ENCODE measurements around the gene C10orf67.

C10orf67 gene

GRCh38 chr10:23322082-23322481 lies 22.5 kb downstream of the C10orf67 start:
- H3K27me3 Mint-ChIP-seq (ENCODE audit: low read depth, poor library complexity) = peaks cover 11% of the 10 kb centered on the region
- no peaks in the 10 kb centered on the region for H3K9me3 Mint-ChIP-seq
- H3K27ac Mint-ChIP-seq = no peak overlapping the region
- no peaks in the 10 kb centered on the region for H3K36me3 Mint-ChIP-seq (ENCODE audit: low read depth)
- no peak for DNase-seq
- H3K4me3 Mint-ChIP-seq = no peak overlapping the region
- TF ChIP-seq CTCF (IDR thresholded peaks at IDR 0.05) = no peak
- H3K4me1 Mint-ChIP-seq = peaks cover 9% of the 10 kb centered on the region

- no peaks in the 10 kb centered on the region for H3K36me3 Mint-ChIP-seq (ENCODE audit: low read depth)
- peaks cover 9% of the 10 kb centered on the region for H3K4me1 Mint-ChIP-seq
- no peak for TF ChIP-seq CTCF (IDR thresholded peaks at IDR 0.05)
- no peaks in the 10 kb centered on the region for H3K9me3 Mint-ChIP-seq
- DNase-seq = no peak
- H3K4me3 Mint-ChIP-seq = no peak overlapping the region
- no peak overlapping the region for H3K27ac Mint-ChIP-seq
- H3K27me3 Mint-ChIP-seq (ENCODE audit: low read depth, poor library complexity) = peaks cover 10% of the 10 kb centered on the region
These were observed 24.8 kb downstream of the C10orf67 start for GRCh38 chr10:23319835-23320234.

- no peak for DNase-seq
- H3K27me3 Mint-ChIP-seq (ENCODE audit: low read depth, poor library complexity) = peaks cover 10% of the 10 kb centered on the region
- H3K36me3 Mint-ChIP-seq (ENCODE audit: low read depth) = no peaks in the 10 kb centered on the region
- no peaks in the 10 kb centered on the region for H3K9me3 Mint-ChIP-seq
- H3K4me3 Mint-ChIP-seq = no peak overlapping the region
- no peak overlapping the region for H3K27ac Mint-ChIP-seq
- peaks cover 9% of the 10 kb centered on the region for H3K4me1 Mint-ChIP-seq
- no peak for TF ChIP-seq CTCF (IDR thresholded peaks at IDR 0.05)
These were observed 26.2 kb downstream of the C10orf67 start for GRCh38 chr10:23318359-23318758.

GRCh38 chr10:23317416-23317815 lies 27.2 kb downstream of the C10orf67 start:
- peaks cover 12% of the 10 kb centered on the region for H3K27me3 Mint-ChIP-seq (ENCODE audit: low read depth, poor library complexity)
- DNase-seq = no peak
- H3K36me3 Mint-ChIP-seq (ENCODE audit: low read depth) = no peaks in the 10 kb centered on the region
- no peak for TF ChIP-seq CTCF (IDR thresholded peaks at IDR 0.05)
- peaks cover 9% of the 10 kb centered on the region for H3K4me1 Mint-ChIP-seq
- H3K27ac Mint-ChIP-seq = no peak overlapping the region
- no peak overlapping the region for H3K4me3 Mint-ChIP-seq
- H3K9me3 Mint-ChIP-seq = no peaks in the 10 kb centered on the region

- Mint-ChIP-seq H3K27ac (no peak overlapping the region), H3K4me1 (peaks cover 9% of the 10 kb centered on the region), H3K4me3 (no peak overlapping the region), H3K9me3 (no peaks in the 10 kb centered on the region), H3K27me3 (ENCODE audit: low read depth, poor library complexity) (peaks cover 10% of the 10 kb centered on the region), H3K36me3 (ENCODE audit: low read depth) (no peaks in the 10 kb centered on the region)
- TF ChIP-seq CTCF (IDR thresholded peaks at IDR 0.05) = no peak
- no peak for DNase-seq
These were observed 28.2 kb downstream of the C10orf67 start for GRCh38 chr10:23316406-23316805.

- peaks cover 10% of the 10 kb centered on the region for H3K27me3 Mint-ChIP-seq (ENCODE audit: low read depth, poor library complexity)
These were observed 28.6 kb downstream of the C10orf67 start for GRCh38 chr10:23315966-23316365.

More at GRCh38 chr10:23315966-23316365, 28.6 kb downstream of the C10orf67 start:
- H3K4me1 Mint-ChIP-seq = peaks cover 9% of the 10 kb centered on the region
- no peak for DNase-seq
- no peak overlapping the region for H3K4me3 Mint-ChIP-seq
- no peaks in the 10 kb centered on the region for H3K36me3 Mint-ChIP-seq (ENCODE audit: low read depth)
- no peaks in the 10 kb centered on the region for H3K9me3 Mint-ChIP-seq
- TF ChIP-seq CTCF (IDR thresholded peaks at IDR 0.05) = no peak
- no peak overlapping the region for H3K27ac Mint-ChIP-seq

Measured in nephron progenitor cell (in vitro differentiated cells).